Kidney epithelial cell (primary cell): Measurements from ENCODE around the gene NEUROD1. TPM values are rescaled to one million over a fixed set of nuclear protein-coding genes. Genes with fewer than 3 reads are reported as not detected.

Experiments
- DNase-seq: peaks from one replicate; pipeline ENCODE4 v3.0.0-alpha.2; 2010; ENCODE audit warnings: low read depth
- H3K27me3 ChIP-seq: 2 replicates; pipeline ENCODE4 v1.6.0; 2011; ENCODE audit warnings: low read length; ENCODE audit not compliant: control insufficient read depth, insufficient read depth
- H3K36me3 ChIP-seq: 2 replicates; pipeline ENCODE4 v1.5.1; 2011; ENCODE audit warnings: low read length; ENCODE audit not compliant: control insufficient read depth, insufficient read depth
- H3K4me3 ChIP-seq: 2 replicates; pipeline ENCODE4 v1.5.1; 2011; ENCODE audit warnings: low read depth, mild to moderate bottlenecking, control low read depth, low read length
- total RNA-seq: library from RNA; depleted of rRNA; stranded (reverse); fragments of >200 nt; gene quantifications from 2 replicates; pipeline ENCODE4 v1.2.3, GENCODE V29; 2015
- TF ChIP-seq, protein P1 (sequence below): IDR thresholded peaks from 2 replicates; pipeline ENCODE4 v1.5.1; 2011; ENCODE audit warnings: mild to moderate bottlenecking, moderate library complexity, low read length, control low read depth, inconsistent platforms; ENCODE audit not compliant: insufficient read depth, poor library complexity, severe bottlenecking

Gene NEUROD1
- total RNA-seq, 1 donor from 2014 or later: not detected

DNA sequence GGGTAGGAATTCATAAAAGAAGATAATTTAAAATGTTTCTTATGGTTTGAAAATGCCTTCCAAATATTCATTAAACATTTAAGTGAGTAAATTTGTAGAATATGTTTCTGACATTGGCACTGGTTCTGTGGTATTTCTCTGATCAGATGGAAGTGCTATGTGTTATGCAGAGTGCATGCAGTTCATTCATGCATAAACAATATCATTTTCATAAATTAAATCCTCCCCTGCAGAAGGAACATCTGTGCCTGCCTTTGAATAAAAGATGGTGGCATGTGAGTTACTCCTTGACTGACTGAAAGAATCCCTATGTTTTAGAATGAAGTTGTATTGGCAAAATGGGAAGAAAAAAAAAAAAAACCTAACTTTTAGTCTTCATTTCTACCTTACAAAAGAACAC lies 5.9 kb downstream of the NEUROD1 start:
- TF ChIP-seq, protein P1, sequence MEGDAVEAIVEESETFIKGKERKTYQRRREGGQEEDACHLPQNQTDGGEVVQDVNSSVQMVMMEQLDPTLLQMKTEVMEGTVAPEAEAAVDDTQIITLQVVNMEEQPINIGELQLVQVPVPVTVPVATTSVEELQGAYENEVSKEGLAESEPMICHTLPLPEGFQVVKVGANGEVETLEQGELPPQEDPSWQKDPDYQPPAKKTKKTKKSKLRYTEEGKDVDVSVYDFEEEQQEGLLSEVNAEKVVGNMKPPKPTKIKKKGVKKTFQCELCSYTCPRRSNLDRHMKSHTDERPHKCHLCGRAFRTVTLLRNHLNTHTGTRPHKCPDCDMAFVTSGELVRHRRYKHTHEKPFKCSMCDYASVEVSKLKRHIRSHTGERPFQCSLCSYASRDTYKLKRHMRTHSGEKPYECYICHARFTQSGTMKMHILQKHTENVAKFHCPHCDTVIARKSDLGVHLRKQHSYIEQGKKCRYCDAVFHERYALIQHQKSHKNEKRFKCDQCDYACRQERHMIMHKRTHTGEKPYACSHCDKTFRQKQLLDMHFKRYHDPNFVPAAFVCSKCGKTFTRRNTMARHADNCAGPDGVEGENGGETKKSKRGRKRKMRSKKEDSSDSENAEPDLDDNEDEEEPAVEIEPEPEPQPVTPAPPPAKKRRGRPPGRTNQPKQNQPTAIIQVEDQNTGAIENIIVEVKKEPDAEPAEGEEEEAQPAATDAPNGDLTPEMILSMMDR: no peak
- no peak for DNase-seq
- Histone ChIP-seq H3K36me3 (no peaks in the 10 kb centered on the region), H3K4me3 (no peak overlapping the region), H3K27me3 (peaks cover 24% of the 10 kb centered on the region)

GRCh38 chr2:181673173-181673572 lies 7.1 kb downstream of the NEUROD1 start:
- TF ChIP-seq, protein P1: no peak
- Histone ChIP-seq H3K36me3 (no peaks in the 10 kb centered on the region), H3K27me3 (peaks cover 12% of the 10 kb centered on the region), H3K4me3 (no peak overlapping the region)
- no peak for DNase-seq

DNA sequence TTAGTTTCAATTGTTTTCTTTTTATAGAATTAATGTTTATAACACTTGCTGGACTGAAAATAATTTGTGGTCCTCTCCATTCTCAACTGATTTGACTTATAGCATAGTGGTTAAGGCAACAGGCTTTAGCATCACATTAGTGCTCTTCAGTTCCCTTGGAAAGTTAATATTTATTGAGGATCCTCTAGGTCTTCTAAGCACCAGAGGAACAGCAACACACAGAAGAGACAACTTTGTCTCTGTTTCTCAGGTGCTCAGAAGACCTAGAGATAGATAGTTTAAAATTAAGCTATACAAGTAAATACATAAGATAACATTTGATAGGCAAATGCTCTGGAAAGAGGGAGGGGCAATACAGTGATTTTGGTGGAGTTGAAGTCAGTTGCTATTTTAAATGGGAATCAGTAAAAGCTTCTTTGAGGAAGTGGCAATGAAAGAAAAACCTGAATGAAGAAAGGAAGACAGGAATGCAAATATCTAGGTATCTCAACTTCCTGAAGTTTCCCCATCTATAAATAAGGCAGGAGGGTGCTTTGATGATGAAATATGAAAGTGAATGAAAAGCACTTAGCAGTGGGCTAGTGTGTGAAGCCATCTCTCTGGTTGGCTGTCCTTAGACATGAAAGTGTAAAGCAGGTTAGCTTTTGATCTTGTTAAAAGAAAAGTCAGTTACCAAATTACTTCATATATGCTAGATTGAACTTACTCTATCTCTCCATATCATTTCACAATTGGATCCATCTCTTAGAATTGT lies 7.9 kb downstream of the NEUROD1 start:
- H3K36me3 ChIP-seq: no peaks in the 10 kb centered on the region
- peaks cover 5% of the 10 kb centered on the region for H3K27me3 ChIP-seq
- no peak for DNase-seq
- TF ChIP-seq, protein P1: no peak
- no peak overlapping the region for H3K4me3 ChIP-seq

DNA sequence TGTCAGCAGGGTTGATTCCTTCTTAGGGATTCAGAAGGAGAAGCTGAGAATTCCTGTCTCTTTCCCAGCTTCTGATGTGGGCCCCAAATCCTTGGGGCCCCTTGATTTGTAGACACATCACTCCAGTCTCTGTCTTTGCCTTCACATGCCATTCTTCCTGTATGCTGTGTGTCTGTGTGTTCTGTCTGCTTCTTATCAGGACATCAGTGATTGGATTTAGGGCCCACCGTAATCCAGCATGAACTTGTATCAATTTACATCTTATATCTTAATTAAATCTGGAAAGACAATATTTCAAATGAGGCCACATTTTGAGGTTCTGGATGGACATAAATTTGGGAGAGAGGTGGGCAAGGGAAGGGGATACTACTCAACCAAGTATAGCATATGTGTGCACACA lies 9.7 kb downstream of the NEUROD1 start:
- H3K27me3 ChIP-seq: peaks cover 5% of the 10 kb centered on the region
- DNase-seq: no peak
- TF ChIP-seq, protein P1: no peak

DNA sequence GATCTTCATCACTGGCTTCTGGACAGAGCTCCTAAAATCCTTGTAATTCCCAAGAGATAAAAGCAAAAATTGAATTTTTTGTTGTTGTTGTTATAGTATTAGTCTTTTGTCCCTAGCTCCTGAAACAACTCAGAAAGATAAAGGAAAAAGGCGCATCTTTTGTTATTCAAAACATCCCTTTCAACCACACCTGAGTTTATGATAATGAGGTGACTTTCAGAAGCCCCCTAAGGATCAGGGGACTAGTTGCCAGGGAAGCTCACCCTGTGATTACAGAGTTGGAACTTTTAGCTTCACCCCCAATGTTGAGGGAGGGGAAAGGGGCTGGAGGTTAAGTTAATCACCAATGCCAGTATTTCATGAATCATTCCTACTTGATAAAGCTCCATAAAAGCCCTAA lies 13.1 kb downstream of the NEUROD1 start:
- TF ChIP-seq, protein P1: no peak
- no peak for DNase-seq
- no peak overlapping the region for H3K4me3 ChIP-seq
- no peaks in the 10 kb centered on the region for H3K36me3 ChIP-seq
- H3K27me3 ChIP-seq: no peaks in the 10 kb centered on the region

More for the DNA sequence above, 9.7 kb downstream of the NEUROD1 start:
- H3K36me3 ChIP-seq: no peaks in the 10 kb centered on the region
- H3K4me3 ChIP-seq: no peak overlapping the region

DNA sequence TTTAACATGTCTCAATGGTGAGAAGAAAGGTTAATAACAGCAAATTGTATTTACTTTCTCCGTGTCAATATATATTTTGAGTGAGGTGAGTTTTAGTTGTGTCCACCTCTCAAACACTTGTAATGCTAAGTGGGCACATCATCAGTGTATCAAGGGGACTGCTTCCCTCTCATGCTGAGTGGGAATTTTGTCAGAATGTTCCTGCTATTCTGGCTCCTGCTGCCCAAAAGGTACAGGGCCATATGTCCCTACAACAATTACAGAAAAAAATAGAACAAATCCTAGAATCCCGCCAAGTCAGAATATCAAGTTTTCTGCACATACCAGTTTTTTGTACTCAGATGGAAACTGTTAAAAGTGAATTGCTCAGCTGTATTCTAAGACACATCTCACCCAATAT lies 18.0 kb downstream of the NEUROD1 start:
- Histone ChIP-seq H3K27me3 (no peaks in the 10 kb centered on the region), H3K4me3 (no peak overlapping the region), H3K36me3 (no peaks in the 10 kb centered on the region)
- DNase-seq: no peak
- TF ChIP-seq, protein P1: no peak
